Activated T-cell treated with anti-CD3 and anti-CD28 coated beads, Interleukin-2, amount 50 U/mL, for 24 hours (primary cell): ENCODE measurements around the gene ADGRV1.
"Not testable (repeated sequence)": the region's sequence is repeated elsewhere in the genome, so short reads cannot be mapped to it uniquely, and the experiment has no call there.

Experiments
- DNase-seq: peaks from one replicate; pipeline ENCODE4 v3.0.0-alpha.2; 2020
- H3K27ac Mint-ChIP-seq: 2 replicates; pipeline ENCODE4 v1.8.0; 2020; ENCODE audit warnings: mild to moderate bottlenecking, mixed read lengths
- H3K27me3 Mint-ChIP-seq: 2 replicates; pipeline ENCODE4 v1.8.0; 2020; ENCODE audit warnings: mixed read lengths
- H3K36me3 Mint-ChIP-seq: 2 replicates; pipeline ENCODE4 v1.8.0; 2020; ENCODE audit warnings: low read depth, mixed read lengths
- H3K4me1 Mint-ChIP-seq: 2 replicates; pipeline ENCODE4 v1.8.0; 2020; ENCODE audit warnings: low read depth, mixed read lengths
- H3K4me3 Mint-ChIP-seq: 2 replicates; pipeline ENCODE4 v1.8.0; 2020; ENCODE audit warnings: mild to moderate bottlenecking, moderate library complexity, mixed read lengths
- H3K9me3 Mint-ChIP-seq: 2 replicates; pipeline ENCODE4 v1.8.0; 2020; ENCODE audit warnings: mixed read lengths

ADGRV1 gene

DNA sequence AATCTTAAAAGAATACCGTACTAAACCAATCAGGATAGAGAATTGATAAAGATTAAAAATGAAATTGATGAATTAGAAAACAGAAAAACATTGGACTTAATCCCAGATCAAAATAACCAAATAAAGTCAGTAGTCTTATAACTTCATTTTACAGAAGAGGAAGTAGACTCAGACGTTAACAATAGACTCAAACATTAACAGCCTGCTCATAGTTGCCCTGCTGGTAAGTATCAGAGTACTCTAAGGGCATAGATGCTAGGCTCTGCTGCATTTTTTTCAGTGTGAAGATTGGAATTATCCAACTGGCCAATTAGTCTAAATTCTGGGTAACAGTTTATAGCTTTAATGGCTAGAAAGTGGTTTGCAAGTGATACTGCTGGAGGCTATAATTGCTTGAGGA lies 42.9 kb downstream of the ADGRV1 start:
- Mint-ChIP-seq H3K27me3 (peaks cover 18% of the 10 kb centered on the region), H3K4me1 (no peaks in the 10 kb centered on the region)
- no peak for DNase-seq

DNA sequence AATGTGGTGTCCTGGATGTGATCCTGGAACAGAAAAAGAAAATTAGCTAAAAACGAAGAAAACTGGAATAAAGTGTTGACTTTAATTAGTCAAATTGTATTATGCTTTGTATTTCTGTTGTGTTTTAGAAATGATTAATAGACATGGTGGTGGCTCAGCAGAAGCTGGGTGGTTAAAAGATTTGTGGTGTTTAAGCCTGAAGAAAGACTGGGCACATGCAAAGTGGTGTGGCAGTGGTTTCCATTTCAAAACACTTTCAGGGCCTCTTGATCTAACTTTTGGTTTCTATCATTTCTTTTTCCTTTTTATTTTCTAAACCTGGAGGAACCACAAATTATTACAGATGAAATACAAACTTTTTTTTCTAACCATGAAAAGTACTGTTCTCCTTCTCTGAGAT lies 44.1 kb downstream of the ADGRV1 start:
- no peak for DNase-seq
- H3K4me1 Mint-ChIP-seq: no peaks in the 10 kb centered on the region
- peaks cover 27% of the 10 kb centered on the region for H3K27me3 Mint-ChIP-seq
- H3K36me3 Mint-ChIP-seq: no peaks in the 10 kb centered on the region
- H3K4me3 Mint-ChIP-seq: no peak overlapping the region
- H3K9me3 Mint-ChIP-seq: no peaks in the 10 kb centered on the region
- no peak overlapping the region for H3K27ac Mint-ChIP-seq

More for the DNA sequence above, 42.9 kb downstream of the ADGRV1 start:
- Mint-ChIP-seq H3K9me3 (no peaks in the 10 kb centered on the region), H3K4me3 (no peak overlapping the region), H3K27ac (no peak overlapping the region), H3K36me3 (no peaks in the 10 kb centered on the region)

DNA sequence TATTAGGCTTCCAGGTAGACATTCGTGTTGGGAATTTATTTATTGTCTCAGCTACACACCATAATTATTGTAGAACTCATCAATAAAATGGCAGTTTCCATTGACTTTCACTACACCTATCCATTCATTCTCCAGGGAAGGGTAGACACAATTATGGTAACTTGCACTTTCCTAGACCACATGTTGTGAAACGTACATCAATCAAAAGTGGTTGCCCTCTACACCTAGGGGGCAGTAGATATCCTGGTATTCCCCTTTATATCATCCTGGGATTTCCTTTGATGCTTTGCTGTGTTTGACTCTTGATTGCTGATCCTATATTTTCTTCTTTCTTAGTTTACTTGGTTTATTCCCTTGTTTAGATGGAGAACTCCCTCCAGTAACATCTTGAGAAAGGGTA lies 47.9 kb downstream of the ADGRV1 start:
- Mint-ChIP-seq H3K27me3 (peaks cover 41% of the 10 kb centered on the region), H3K4me3 (no peak overlapping the region), H3K4me1 (no peaks in the 10 kb centered on the region), H3K9me3 (no peaks in the 10 kb centered on the region), H3K27ac (no peak overlapping the region), H3K36me3 (no peaks in the 10 kb centered on the region)
- DNase-seq: no peak

- peaks cover 13% of the 10 kb centered on the region for H3K27me3 Mint-ChIP-seq
- DNase-seq: no peak
- H3K36me3 Mint-ChIP-seq: no peaks in the 10 kb centered on the region
- H3K4me3 Mint-ChIP-seq: no peak overlapping the region
- no peaks in the 10 kb centered on the region for H3K9me3 Mint-ChIP-seq
- H3K4me1 Mint-ChIP-seq: peaks cover 6% of the 10 kb centered on the region
- no peak overlapping the region for H3K27ac Mint-ChIP-seq
Observed at GRCh38 chr5:90612919-90613318, 54.3 kb downstream of the ADGRV1 start.

DNA sequence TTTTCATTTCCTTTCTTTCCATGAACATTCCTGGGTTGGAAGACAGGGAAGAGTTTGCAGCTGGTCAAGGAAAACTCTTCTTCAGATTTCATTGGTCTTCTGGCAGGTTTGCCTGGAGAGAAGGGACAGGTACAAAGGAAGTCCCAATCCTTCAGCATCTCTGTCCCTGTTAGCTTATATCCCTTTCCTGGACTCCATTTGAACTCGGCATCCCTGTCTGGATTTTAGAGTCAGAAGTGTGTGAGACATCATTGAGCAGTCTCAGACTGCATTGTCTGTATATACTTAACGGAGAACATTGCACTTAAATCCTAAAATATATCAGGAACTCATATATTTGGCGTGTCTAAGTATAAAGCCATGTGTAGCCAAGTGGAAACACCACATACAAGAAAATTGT lies 54.9 kb downstream of the ADGRV1 start:
- peaks cover 9% of the 10 kb centered on the region for H3K27me3 Mint-ChIP-seq
- H3K4me3 Mint-ChIP-seq: no peak overlapping the region
- no peaks in the 10 kb centered on the region for H3K9me3 Mint-ChIP-seq
- H3K27ac Mint-ChIP-seq: no peak overlapping the region
- H3K36me3 Mint-ChIP-seq: no peaks in the 10 kb centered on the region
- DNase-seq: no peak
- peaks cover 6% of the 10 kb centered on the region for H3K4me1 Mint-ChIP-seq

DNA sequence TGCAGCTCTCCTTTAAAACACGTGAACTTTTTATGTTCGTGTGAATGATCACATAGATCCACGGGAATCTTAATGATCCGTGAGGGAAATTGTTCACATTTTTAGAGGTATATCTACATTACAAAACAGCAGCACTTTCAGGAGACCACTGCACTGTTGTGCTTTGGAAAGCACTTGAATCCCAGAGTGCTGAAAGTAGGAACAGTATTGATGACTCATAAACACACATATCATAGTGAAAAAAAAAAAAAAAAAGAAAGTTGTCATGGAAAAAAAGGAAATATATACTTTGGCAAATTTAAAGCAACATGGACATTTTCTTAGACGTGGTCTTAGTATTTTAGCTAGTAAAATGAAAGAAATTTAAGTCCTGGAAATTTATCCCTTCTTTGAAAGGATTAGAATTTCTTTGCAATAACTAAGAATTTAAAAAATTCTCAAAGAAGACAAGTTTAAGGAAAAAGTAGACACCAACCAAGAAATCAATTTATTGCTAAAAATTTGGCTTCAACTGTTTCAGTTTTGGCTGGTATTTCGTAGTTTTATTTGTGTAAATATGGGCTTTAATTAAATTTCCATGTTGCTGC lies 55.4 kb downstream of the ADGRV1 start:
- H3K36me3 Mint-ChIP-seq: no peaks in the 10 kb centered on the region
- no peak overlapping the region for H3K4me3 Mint-ChIP-seq
- H3K9me3 Mint-ChIP-seq: no peaks in the 10 kb centered on the region
- H3K27me3 Mint-ChIP-seq: peaks cover 5% of the 10 kb centered on the region
- H3K4me1 Mint-ChIP-seq: peaks cover 6% of the 10 kb centered on the region
- no peak for DNase-seq
- H3K27ac Mint-ChIP-seq: no peak overlapping the region

DNA sequence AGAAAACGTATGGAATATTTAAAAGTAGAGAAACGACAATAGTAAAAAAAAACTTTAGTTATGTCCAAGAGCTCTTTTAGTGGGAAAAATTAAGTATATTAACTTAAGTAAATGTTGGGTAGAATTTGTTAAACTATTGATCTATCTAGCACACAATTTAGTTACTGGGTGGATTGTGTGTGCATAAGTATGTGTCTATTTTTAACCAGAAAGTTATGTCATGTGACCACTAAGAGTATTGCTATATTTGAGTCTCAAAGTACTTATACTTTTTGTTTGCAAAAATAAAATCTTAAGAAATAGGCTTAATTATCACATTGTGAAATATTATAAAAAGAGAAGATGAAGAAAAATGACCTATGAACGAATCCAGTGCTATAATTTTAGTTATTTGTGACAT lies 56.8 kb downstream of the ADGRV1 start:
- Mint-ChIP-seq H3K4me1 (peaks cover 6% of the 10 kb centered on the region), H3K27ac (no peak overlapping the region), H3K4me3 (no peak overlapping the region), H3K36me3 (no peaks in the 10 kb centered on the region), H3K27me3 (peaks cover 1% of the 10 kb centered on the region), H3K9me3 (no peaks in the 10 kb centered on the region)
- no peak for DNase-seq

DNA sequence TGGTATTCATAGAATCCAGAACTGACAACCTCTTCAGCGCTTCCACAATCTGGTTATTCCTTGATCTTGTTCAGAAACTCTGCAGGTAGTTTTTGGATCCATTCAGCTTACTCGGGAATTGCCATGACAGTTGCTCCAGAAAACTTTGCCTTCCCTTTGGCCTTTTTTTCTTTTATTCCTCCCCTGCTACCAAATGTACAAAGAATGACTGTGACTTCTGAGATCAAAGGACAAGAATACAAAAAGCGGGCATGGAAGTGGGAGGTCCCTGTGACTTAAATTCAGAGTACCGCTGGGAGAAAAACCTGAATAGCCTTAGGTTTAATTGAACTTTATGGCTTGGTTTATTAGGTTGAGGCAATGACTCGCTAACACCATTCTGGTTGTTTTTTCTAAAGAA lies 59.5 kb downstream of the ADGRV1 start:
- Mint-ChIP-seq H3K4me1 (peaks cover 5% of the 10 kb centered on the region), H3K27me3 (no peaks in the 10 kb centered on the region), H3K27ac (no peak overlapping the region), H3K9me3 (no peaks in the 10 kb centered on the region), H3K4me3 (no peak overlapping the region), H3K36me3 (no peaks in the 10 kb centered on the region)
- no peak for DNase-seq

DNA sequence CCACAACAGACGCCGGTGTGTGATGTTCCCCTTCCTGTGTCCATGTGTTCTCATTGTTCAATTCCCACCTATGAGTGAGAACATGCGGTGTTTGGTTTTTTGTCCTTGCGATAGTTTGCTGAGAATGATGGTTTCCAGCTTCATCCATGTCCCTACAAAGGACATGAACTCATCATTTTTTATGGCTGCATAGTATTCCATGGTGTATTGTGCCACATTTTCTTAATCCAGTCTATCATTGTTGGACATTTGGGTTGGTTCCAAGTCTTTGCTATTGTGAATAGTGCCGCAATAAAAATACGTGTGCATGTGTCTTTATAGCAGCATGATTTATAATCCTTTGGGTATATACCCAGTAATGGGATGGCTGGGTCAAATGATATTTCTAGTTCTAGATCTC lies 61.2 kb downstream of the ADGRV1 start:
- not testable (repeated sequence) for DNase-seq, H3K27me3 Mint-ChIP-seq, H3K9me3 Mint-ChIP-seq, H3K4me3 Mint-ChIP-seq, H3K27ac Mint-ChIP-seq, H3K4me1 Mint-ChIP-seq, H3K36me3 Mint-ChIP-seq

DNA sequence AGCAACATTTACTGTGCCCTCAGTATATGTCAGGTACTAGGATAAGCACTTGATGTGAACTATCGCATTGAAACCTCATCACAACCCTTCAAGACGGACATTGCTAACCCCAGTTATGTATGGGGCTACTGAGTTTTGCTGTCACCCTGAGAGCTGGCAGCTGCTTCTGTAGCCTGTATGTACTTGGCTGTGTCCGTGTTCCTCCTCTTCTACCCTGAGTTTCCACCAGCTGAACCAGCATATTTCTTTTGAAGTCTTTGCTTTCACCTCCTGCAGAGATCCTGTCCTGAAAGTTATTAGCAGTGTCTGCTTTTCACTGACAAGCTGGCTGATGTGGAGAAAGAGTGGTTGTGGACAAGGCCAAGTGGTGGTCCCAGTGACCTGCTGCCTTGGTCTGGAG lies 63.3 kb downstream of the ADGRV1 start:
- H3K27me3 Mint-ChIP-seq: peaks cover 7% of the 10 kb centered on the region
- H3K9me3 Mint-ChIP-seq: no peaks in the 10 kb centered on the region
- no peaks in the 10 kb centered on the region for H3K36me3 Mint-ChIP-seq
- H3K4me1 Mint-ChIP-seq: no peaks in the 10 kb centered on the region
- DNase-seq: no peak
- no peak overlapping the region for H3K27ac Mint-ChIP-seq
- H3K4me3 Mint-ChIP-seq: no peak overlapping the region

DNA sequence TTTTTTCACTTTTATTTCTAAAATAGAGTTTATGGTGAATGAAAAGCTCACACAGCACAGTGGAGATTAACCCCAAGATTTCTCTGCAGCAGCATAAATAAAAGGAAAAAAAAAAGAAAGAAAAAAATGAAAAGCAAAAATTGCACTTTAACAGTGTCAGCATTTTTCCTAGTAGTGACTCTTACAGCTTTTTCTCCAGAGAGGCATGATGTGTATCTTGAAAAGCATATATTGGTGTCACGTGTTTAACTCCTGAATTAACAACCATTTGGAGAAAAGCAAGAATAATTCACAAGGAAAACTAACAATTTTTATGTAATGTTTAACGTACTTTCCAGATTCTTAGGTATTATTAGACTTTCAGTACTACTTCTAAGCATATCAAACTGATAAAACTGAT lies 67.9 kb downstream of the ADGRV1 start:
- no peaks in the 10 kb centered on the region for H3K4me1 Mint-ChIP-seq
- peaks cover 10% of the 10 kb centered on the region for H3K27me3 Mint-ChIP-seq
- no peak for DNase-seq
- H3K4me3 Mint-ChIP-seq: no peak overlapping the region
- no peaks in the 10 kb centered on the region for H3K9me3 Mint-ChIP-seq
- no peaks in the 10 kb centered on the region for H3K36me3 Mint-ChIP-seq
- no peak overlapping the region for H3K27ac Mint-ChIP-seq

GRCh38 chr5:90628492-90628891 lies 69.9 kb downstream of the ADGRV1 start:
- Mint-ChIP-seq H3K4me3 (no peak overlapping the region), H3K4me1 (no peaks in the 10 kb centered on the region), H3K27me3 (peaks cover 14% of the 10 kb centered on the region), H3K36me3 (no peaks in the 10 kb centered on the region), H3K9me3 (no peaks in the 10 kb centered on the region), H3K27ac (no peak overlapping the region)
- no peak for DNase-seq

DNA sequence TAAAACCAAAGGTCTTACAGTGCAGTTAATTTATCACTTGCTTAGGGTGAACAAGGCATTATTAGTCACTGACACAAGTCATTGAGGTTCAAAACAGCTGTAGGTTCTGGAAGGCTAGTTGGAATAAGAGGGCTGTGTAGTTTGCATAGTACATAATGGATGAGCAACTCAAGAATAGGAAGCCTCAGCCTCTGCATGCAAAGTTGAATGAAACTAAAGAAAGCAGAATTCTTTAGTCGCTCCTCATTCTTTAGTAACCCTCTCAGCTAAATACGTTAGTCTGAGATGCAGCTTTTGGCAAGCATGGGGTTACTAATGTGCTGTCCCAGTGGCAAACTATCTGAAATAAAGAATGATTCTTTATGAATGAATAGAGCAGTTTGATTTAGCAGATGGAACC lies 74.2 kb downstream of the ADGRV1 start:
- Mint-ChIP-seq H3K27ac (no peak overlapping the region), H3K27me3 (peaks cover 13% of the 10 kb centered on the region), H3K36me3 (no peaks in the 10 kb centered on the region), H3K4me3 (no peak overlapping the region), H3K9me3 (no peaks in the 10 kb centered on the region), H3K4me1 (no peaks in the 10 kb centered on the region)
- DNase-seq: no peak

DNA sequence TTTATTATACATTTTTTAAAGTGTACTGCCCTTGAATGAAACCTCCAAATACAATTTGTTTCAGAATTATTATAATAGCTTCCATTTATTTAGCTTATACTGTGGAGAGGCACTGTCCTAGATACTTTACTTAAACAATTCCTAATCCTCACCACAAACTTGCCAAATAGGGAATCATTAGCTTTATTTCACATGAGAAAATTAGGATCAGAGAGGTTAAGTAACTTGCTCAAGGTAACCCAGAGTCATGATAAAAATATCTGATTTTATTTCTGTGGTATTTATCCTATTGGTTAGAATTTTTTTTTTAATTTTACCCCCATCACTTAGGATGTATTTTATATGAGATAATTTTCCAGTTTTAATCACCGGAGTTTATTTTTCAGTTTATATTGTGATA lies 78.4 kb downstream of the ADGRV1 start:
- no peaks in the 10 kb centered on the region for H3K9me3 Mint-ChIP-seq
- no peaks in the 10 kb centered on the region for H3K4me1 Mint-ChIP-seq
- no peak for DNase-seq
- no peak overlapping the region for H3K4me3 Mint-ChIP-seq
- peaks cover 10% of the 10 kb centered on the region for H3K27me3 Mint-ChIP-seq
- H3K27ac Mint-ChIP-seq: no peak overlapping the region
- H3K36me3 Mint-ChIP-seq: no peaks in the 10 kb centered on the region

GRCh38 chr5:90637731-90638130 lies 79.1 kb downstream of the ADGRV1 start:
- DNase-seq: no peak
- Mint-ChIP-seq H3K27me3 (peaks cover 10% of the 10 kb centered on the region), H3K36me3 (no peaks in the 10 kb centered on the region), H3K4me1 (no peaks in the 10 kb centered on the region), H3K4me3 (no peak overlapping the region), H3K27ac (no peak overlapping the region), H3K9me3 (no peaks in the 10 kb centered on the region)

GRCh38 chr5:90638878-90639277 lies 80.3 kb downstream of the ADGRV1 start:
- Mint-ChIP-seq H3K9me3 (no peaks in the 10 kb centered on the region), H3K4me1 (no peaks in the 10 kb centered on the region), H3K36me3 (no peaks in the 10 kb centered on the region), H3K27me3 (peaks cover 8% of the 10 kb centered on the region), H3K27ac (no peak overlapping the region), H3K4me3 (no peak overlapping the region)
- DNase-seq: no peak
